HG03457 (cell line): ENCODE measurements around the gene ZNF473.
"Not testable (repeated sequence)": the region's sequence is repeated elsewhere in the genome, so short reads cannot be mapped to it uniquely, and the experiment has no call there.

Source experiments
- ATAC-seq: cut with Tn5 transposase; IDR thresholded peaks from one replicate; pipeline ENCODE4 v1.9.1; 2021; ENCODE audit warnings: moderate number of reproducible peaks; ENCODE audit not compliant: unreplicated experiment

Gene ZNF473

DNA sequence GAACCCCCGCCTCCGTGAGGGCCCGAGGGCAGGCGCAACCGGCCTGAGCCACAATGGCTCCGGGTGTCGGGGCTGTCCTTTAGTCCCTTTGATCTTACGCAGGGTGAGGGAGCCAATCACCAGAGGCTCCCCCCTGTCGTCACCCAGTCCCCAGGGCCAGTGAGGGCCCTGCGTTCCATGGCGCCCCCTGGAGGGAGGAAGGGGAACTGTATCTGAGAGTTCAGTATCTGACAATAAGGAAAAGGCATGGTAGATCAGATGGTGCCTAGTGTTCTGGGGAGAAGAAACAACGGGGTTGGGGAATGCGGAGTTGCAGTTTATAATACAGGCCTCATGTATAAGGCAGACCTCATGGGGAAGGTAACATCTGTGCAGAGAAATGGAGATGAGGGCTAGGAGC is 72.1 kb downstream of the ZNF473 start:
- not testable (repeated sequence) for ATAC-seq

DNA sequence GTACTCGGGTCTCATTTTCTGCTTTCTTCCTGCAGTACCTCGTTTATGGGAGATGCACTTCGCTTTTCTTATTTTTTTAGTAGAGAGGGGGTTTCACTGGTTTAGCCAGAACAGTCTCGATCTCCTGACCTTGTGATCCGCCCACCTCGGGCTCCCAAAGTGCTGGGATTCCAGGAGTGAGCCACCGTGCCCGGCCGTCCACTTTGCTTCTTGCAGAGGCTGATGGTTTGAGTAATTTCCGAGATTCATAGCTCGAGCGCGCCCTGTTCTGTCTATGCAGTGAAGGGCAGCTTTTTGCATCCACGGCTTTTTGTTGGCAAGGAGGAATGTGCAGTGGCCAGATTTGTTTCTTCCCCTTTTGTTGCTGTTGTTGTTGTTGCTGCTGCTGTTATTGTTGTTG is 73.1 kb downstream of the ZNF473 start:
- ATAC-seq = not testable (repeated sequence)

DNA sequence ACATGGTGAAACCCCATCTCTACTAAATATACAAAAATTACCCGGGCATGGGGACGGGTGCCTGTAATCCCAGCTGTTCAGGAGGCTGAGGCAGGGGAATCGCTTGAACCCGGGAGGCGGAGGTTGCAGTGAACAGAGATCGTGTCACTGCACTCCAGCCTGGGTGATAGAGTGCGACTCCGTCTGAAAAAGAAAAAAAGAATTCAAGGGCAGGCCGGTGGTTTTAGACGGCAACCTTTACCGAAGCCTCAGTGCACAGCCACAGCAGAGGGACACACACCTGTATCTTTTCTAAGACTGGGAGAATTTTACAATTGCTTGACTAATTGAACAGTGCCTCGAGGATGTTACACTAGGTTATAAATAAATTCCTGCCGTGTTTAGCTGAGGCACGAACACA is 73.9 kb downstream of the ZNF473 start:
- not testable (repeated sequence) for ATAC-seq

DNA sequence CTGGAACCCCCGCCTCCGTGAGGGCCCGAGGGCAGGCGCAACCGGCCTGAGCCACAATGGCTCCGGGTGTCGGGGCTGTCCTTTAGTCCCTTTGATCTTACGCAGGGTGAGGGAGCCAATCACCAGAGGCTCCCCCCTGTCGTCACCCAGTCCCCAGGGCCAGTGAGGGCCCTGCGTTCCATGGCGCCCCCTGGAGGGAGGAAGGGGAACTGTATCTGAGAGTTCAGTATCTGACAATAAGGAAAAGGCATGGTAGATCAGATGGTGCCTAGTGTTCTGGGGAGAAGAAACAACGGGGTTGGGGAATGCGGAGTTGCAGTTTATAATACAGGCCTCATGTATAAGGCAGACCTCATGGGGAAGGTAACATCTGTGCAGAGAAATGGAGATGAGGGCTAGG is 75.1 kb downstream of the ZNF473 start:
- ATAC-seq = not testable (repeated sequence)
